Measurements from ENCODE around the gene ARHGEF16.

The ARHGEF16 gene

GRCh38 chr1:3472088-3472850 lies 17.8 kb downstream of the ARHGEF16 start:
- Histone ChIP-seq H3K27ac (peak overlapping the region; percentile 92), H3K36me3 (peaks cover 30% of the 10 kb centered on the region), H3K4me3 (ENCODE audit: low read depth, low read length) (peak overlapping the region; percentile 20; the same call in 1 of the 2 replicates), H3K9me3 (ENCODE audit: severe bottlenecking) (no peaks in the 10 kb centered on the region), H3K27me3 (ENCODE audit: insufficient read depth, low read depth, severe bottlenecking) (no peaks in the 10 kb centered on the region)
- DNase-seq = no peak
- TF ChIP-seq CTCF (IDR thresholded peaks at IDR 0.05; ENCODE audit: low read depth, low read length) = no peak

DNA sequence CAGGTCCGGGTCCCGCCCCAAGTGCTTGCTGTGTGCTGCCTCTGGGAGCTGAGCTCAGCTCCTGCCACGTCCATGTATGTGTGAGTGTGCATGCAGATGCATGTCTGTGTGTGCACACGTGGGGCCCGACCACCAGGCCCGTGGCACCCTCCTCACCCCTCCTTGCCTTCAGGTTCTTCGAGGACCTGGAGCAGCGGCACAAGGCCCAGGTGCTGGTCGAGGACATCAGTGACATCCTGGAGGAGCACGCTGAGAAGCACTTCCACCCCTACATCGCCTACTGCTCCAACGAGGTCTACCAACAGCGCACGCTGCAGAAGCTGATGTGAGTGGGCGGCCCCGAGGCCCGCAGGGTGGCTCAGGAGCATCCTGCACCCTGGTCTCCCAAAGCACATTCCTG lies 18.4 kb downstream of the ARHGEF16 start:
- Histone ChIP-seq H3K27me3 (ENCODE audit: insufficient read depth, low read depth, severe bottlenecking) (no peaks in the 10 kb centered on the region), H3K27ac (no peak overlapping the region)
- DNase-seq = no peak

DNA sequence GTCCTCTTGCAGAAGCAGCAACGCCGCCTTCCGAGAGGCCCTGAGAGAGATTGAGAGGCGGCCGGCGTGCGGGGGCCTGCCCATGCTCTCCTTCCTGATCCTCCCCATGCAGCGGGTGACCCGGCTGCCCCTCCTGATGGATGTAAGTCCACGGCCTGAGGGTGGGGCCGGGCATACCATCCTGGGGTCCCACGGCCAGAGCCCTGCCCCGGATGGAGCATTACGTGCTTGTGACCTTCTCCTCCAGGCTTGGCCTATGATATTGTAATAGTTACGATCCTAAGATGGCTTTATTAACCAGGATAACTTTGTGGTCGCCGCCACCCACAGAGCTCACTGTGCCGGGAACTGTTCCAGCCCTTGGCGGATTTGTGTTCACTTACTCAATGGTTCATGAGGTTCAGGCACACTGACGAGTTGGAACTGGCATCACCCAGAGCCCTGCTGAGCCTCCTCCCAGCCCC lies 18.9 kb downstream of the ARHGEF16 start:
- H3K27me3 ChIP-seq (ENCODE audit: insufficient read depth, low read depth, severe bottlenecking) = no peaks in the 10 kb centered on the region
- no peak for DNase-seq
- H3K27ac ChIP-seq = no peak overlapping the region
- H3K36me3 ChIP-seq = peaks cover 35% of the 10 kb centered on the region
- TF ChIP-seq CTCF (IDR thresholded peaks at IDR 0.05; ENCODE audit: low read depth, low read length) = no peak
- H3K9me3 ChIP-seq (ENCODE audit: severe bottlenecking) = no peaks in the 10 kb centered on the region
- H3K4me3 ChIP-seq (ENCODE audit: low read depth, low read length) = no peak overlapping the region

More for the DNA sequence above, 18.4 kb downstream of the ARHGEF16 start:
- Histone ChIP-seq H3K9me3 (ENCODE audit: severe bottlenecking) (no peaks in the 10 kb centered on the region), H3K36me3 (peaks cover 33% of the 10 kb centered on the region), H3K4me3 (ENCODE audit: low read depth, low read length) (no peak overlapping the region)
- no peak for TF ChIP-seq CTCF (IDR thresholded peaks at IDR 0.05; ENCODE audit: low read depth, low read length)

DNA sequence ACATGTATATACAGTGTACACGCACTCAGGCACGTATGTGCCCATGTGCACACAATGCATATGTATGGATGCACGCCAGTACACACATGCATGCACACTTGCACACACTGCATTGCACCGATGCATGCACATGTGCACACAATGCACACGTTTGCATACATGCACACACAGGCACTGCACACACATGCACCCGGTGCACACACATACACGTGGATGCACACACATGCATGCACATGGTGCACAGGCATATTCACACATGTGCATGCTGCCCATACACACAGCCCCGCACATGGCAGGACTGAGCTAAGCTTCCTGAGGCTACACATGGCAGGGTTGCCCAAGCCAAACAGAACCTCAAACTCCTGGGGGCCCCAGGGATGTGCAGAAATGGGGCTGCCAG lies 19.6 kb downstream of the ARHGEF16 start:
- DNase-seq = no peak
- no peak for TF ChIP-seq CTCF (IDR thresholded peaks at IDR 0.05; ENCODE audit: low read depth, low read length)
- peaks cover 35% of the 10 kb centered on the region for H3K36me3 ChIP-seq
- no peak overlapping the region for H3K4me3 ChIP-seq (ENCODE audit: low read depth, low read length)
- no peak overlapping the region for H3K27ac ChIP-seq
- H3K27me3 ChIP-seq (ENCODE audit: insufficient read depth, low read depth, severe bottlenecking) = no peaks in the 10 kb centered on the region
- H3K9me3 ChIP-seq (ENCODE audit: severe bottlenecking) = no peaks in the 10 kb centered on the region

GRCh38 chr1:3474421-3474820 lies 20.0 kb downstream of the ARHGEF16 start:
- H3K36me3 ChIP-seq = peaks cover 31% of the 10 kb centered on the region
- H3K9me3 ChIP-seq (ENCODE audit: severe bottlenecking) = no peaks in the 10 kb centered on the region
- no peak overlapping the region for H3K4me3 ChIP-seq (ENCODE audit: low read depth, low read length)
- no peaks in the 10 kb centered on the region for H3K27me3 ChIP-seq (ENCODE audit: insufficient read depth, low read depth, severe bottlenecking)
- TF ChIP-seq CTCF (IDR thresholded peaks at IDR 0.05; ENCODE audit: low read depth, low read length) = no peak
- H3K27ac ChIP-seq = no peak overlapping the region
- no peak for DNase-seq
